ENCODE measurements around the gene OSBP2. TPM values are rescaled to one million over a fixed set of nuclear protein-coding genes. Genes with fewer than 3 reads are reported as not detected.

OSBP2 gene
- total RNA-seq, 3 donors from 2014 or later, result 2.9 to 5.3 (median 3.4) TPM

DNA sequence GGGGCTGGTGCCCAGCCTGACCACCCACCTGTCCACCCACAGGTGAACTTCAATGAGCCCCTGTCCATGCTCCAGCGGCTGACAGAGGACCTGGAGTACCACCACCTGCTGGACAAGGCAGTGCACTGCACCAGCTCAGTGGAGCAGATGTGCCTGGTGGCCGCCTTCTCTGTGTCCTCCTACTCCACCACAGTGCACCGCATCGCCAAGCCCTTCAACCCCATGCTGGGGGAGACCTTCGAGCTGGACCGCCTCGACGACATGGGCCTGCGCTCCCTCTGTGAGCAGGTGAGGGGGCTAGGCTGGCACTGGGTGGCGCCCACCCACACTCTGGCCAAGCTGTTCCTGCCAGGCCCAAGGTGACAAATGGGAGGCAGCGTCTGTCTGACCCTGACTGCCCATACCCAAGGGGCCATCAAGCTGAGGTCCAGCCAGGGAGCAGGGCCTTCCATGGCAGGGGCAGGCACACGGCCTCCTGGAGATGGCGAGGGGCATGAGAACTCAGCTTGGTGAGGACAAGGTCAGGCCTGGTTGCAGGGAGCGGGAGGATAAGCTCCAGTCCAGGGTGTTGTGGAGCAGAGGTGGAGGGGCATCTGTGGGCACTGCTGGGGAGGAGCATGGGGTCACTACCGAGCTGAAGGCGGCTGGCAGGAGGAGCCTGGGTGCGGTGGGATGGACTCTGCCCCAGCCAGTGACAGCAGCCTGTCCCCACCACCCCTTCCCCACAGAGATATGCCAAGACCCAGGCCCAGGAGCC, 196.2 kb downstream of the OSBP2 start:
- Histone ChIP-seq H3K9me3 (no peaks in the 10 kb centered on the region), H3K4me1 (ENCODE audit: low read depth) (no peaks in the 10 kb centered on the region), H3K4me3 (no peak overlapping the region), H3K36me3 (ENCODE audit: low read depth) (no peaks in the 10 kb centered on the region)
- TF ChIP-seq, protein P1, sequence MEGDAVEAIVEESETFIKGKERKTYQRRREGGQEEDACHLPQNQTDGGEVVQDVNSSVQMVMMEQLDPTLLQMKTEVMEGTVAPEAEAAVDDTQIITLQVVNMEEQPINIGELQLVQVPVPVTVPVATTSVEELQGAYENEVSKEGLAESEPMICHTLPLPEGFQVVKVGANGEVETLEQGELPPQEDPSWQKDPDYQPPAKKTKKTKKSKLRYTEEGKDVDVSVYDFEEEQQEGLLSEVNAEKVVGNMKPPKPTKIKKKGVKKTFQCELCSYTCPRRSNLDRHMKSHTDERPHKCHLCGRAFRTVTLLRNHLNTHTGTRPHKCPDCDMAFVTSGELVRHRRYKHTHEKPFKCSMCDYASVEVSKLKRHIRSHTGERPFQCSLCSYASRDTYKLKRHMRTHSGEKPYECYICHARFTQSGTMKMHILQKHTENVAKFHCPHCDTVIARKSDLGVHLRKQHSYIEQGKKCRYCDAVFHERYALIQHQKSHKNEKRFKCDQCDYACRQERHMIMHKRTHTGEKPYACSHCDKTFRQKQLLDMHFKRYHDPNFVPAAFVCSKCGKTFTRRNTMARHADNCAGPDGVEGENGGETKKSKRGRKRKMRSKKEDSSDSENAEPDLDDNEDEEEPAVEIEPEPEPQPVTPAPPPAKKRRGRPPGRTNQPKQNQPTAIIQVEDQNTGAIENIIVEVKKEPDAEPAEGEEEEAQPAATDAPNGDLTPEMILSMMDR (IDR thresholded peaks at IDR 0.05), result peak; percentile 68
- DNase-seq, result peak; percentile 48 to 57 (median 50)
- ATAC-seq, result peak; percentile 76
- intact Hi-C loops (cut with DNase I, micrococcal nuclease), result no loop called here

DNA sequence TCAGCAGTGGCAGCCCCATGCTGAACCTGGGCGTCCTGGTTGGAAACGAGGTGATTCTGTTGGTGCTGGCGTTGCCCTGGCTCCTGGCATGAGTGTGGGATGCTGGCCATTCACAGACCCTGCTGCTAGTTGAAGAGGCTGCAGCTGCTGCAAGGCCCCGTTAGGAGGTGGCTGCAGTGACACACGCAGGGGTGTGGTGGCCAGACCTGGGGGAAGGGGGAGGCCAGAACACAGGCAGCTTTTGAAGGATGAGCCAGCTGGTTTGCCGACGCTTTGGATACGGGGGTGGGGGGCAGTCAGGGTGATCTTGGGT, 196.7 kb downstream of the OSBP2 start:
- H3K36me3 ChIP-seq (ENCODE audit: low read depth), result no peaks in the 10 kb centered on the region
- H3K4me1 ChIP-seq (ENCODE audit: low read depth), result no peaks in the 10 kb centered on the region
- no peaks in the 10 kb centered on the region for H3K9me3 ChIP-seq
- TF ChIP-seq, protein P1 (IDR thresholded peaks at IDR 0.05), result no peak
- intact Hi-C loops (cut with DNase I, micrococcal nuclease), result no loop called here
- peak in 2 of 3 donors; percentile 4 to 25 for DNase-seq
- H3K4me3 ChIP-seq, result no peak overlapping the region
- ATAC-seq, result no peak

DNA sequence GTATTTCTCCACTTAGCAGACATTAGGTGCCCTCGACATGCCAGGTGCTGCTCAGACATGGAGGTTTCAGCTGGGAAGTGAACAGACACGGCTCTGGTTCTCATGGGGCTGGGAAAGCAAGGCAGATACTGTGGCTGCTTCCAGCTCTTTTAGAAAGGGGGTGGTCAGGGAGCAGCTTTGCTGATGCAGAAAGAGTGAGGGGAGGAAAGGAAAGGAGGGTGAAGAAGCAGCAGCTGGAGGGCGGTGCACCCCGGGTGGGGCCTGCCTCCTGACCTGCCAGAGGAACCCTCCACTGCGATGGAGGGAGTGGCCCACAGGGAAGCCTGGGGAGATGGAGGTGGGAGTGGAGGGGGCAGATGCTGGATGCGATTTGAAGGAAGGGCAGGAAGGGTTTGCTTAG, 197.1 kb downstream of the OSBP2 start:
- Histone ChIP-seq H3K4me1 (ENCODE audit: low read depth) (no peaks in the 10 kb centered on the region), H3K4me3 (no peak overlapping the region), H3K36me3 (ENCODE audit: low read depth) (no peaks in the 10 kb centered on the region), H3K9me3 (no peaks in the 10 kb centered on the region)
- TF ChIP-seq, protein P1 (IDR thresholded peaks at IDR 0.05), result no peak
- ATAC-seq (no peak), DNase-seq (peak in 2 of 3 donors; percentile 13 to 14)
- intact Hi-C loops (cut with DNase I, micrococcal nuclease), result no loop called here

DNA sequence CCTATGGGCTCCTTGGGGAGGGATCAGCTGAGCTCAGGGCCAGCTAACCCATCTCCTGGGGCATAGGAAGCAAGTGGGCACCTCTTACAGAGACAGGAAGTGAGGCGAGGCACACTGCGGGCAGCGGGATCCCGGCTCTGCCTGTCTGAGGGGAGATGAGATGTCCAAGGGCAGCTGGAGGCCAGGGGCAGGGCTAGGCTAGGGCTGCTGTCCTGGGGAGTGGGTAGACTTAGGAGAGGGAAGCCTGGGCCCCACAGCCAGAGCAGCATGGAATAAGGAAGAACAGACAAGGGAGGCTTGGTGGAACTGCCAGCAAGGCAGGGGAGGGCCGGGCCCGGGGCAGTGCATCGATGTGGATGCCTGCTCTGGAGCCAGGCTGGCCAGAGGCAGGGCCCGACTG, 197.6 kb downstream of the OSBP2 start:
- TF ChIP-seq, protein P1 (IDR thresholded peaks at IDR 0.05), result no peak
- no peak for ATAC-seq
- peak in 2 of 3 donors; percentile 6 to 31 for DNase-seq
- Histone ChIP-seq H3K9me3 (no peaks in the 10 kb centered on the region), H3K36me3 (ENCODE audit: low read depth) (no peaks in the 10 kb centered on the region), H3K4me3 (no peak overlapping the region), H3K4me1 (ENCODE audit: low read depth) (no peaks in the 10 kb centered on the region)
- intact Hi-C loops (cut with DNase I, micrococcal nuclease), result no loop called here

DNA sequence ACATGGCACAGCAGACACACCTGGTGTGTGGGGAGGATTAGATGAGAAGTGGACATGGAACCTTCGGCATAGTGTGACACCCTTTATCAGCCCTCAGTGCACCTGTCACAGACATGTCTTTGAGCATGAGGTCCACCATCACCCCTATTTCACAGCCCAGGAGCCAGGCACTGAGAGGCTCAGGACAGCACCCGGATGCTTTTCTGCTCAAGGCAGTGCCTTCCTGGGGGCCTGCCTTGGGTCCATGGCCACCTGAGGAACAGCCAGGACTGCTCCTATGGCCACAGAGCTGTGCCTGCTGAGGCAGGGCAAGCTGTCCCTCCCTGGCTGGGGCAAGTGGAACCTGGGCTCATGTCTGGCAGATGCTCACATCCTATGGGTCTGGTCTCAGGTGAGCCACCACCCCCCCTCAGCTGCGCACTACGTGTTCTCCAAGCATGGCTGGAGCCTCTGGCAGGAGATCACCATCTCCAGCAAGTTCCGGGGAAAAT, 198.1 kb downstream of the OSBP2 start:
- Histone ChIP-seq H3K4me3 (no peak overlapping the region), H3K4me1 (ENCODE audit: low read depth) (no peaks in the 10 kb centered on the region), H3K9me3 (no peaks in the 10 kb centered on the region), H3K36me3 (ENCODE audit: low read depth) (no peaks in the 10 kb centered on the region)
- DNase-seq (peak in 2 of 3 donors; percentile 9 to 12), ATAC-seq (no peak)
- intact Hi-C loops (cut with DNase I, micrococcal nuclease), result no loop called here
- TF ChIP-seq, protein P1 (IDR thresholded peaks at IDR 0.05), result no peak

All from mucosa of descending colon (tissue), 3 donors.